MCF 10A (cell line): Measurements from ENCODE around the gene CHD3. TPM values are rescaled to one million over a fixed set of nuclear protein-coding genes. Genes with fewer than 3 reads are reported as not detected.
A peak's percentile ranks its signal among the peaks of the same experiment; 100 is the strongest.

ENCODE experiments used
- BruUV-seq: library from RNA; stranded (reverse); fragments of 400-500 nt; replicated peaks from 2 replicates; lab custom pipeline; 2021; lab: Mats Ljungman, UMichigan
- CTCF ChIA-PET: fragments of 300-600 bp; sonication (Branson Sonifier 250); formaldehyde crosslinking; extraction: SDS; loops from one replicate; lab custom pipeline; 2021; ENCODE audit warnings: antibody characterized with exemption, inconsistent platforms; lab: Yijun Ruan, JAX
- POLR2A ChIA-PET: fragments of 300-600, 350-650 bp; sonication (Branson Sonifier 250); formaldehyde crosslinking; extraction: SDS; loops from one replicate; lab custom pipeline; 2020; ENCODE audit warnings: antibody characterized with exemption, inconsistent platforms; lab: Yijun Ruan, JAX
- DNase-seq: peaks from one replicate; pipeline ENCODE4 v3.0.0-alpha.2; 2018; ENCODE audit not compliant: unreplicated experiment
- H3K27ac Mint-ChIP-seq: one replicate; pipeline ENCODE4 v1.8.0; 2022; ENCODE audit warnings: mild to moderate bottlenecking, low read depth, mixed read lengths; ENCODE audit not compliant: unreplicated experiment
- H3K27me3 Mint-ChIP-seq: one replicate; pipeline ENCODE4 v1.8.0; 2022; ENCODE audit warnings: mixed read lengths; ENCODE audit not compliant: insufficient read depth, unreplicated experiment
- H3K36me3 Mint-ChIP-seq: one replicate; pipeline ENCODE4 v1.8.0; 2022; ENCODE audit warnings: mild to moderate bottlenecking, moderate library complexity, mixed read lengths; ENCODE audit not compliant: insufficient read depth, unreplicated experiment
- H3K4me1 Mint-ChIP-seq: one replicate; pipeline ENCODE4 v1.8.0; 2022; ENCODE audit warnings: mixed read lengths; ENCODE audit not compliant: insufficient read depth, unreplicated experiment
- H3K4me3 Mint-ChIP-seq: one replicate; pipeline ENCODE4 v1.8.0; 2022; ENCODE audit warnings: mild to moderate bottlenecking, moderate library complexity, mixed read lengths; ENCODE audit not compliant: unreplicated experiment
- H3K9me3 Mint-ChIP-seq: one replicate; pipeline ENCODE4 v1.8.0; 2022; ENCODE audit warnings: mixed read lengths; ENCODE audit not compliant: unreplicated experiment
- CTCF ChIP-seq: fragments of 200-600 bp; IDR thresholded peaks from one replicate; pipeline ENCODE4 v1.8.0; 2022; ENCODE audit warnings: antibody characterized with exemption, mild to moderate bottlenecking; ENCODE audit not compliant: unreplicated experiment
- intact Hi-C: fragments of 100-400 bp; cut with micrococcal nuclease; formaldehyde crosslinking; loops from 2 replicates; pipeline ENCODE4 v1.14.1; 2022
- total RNA-seq: library from RNA; stranded (reverse); gene quantifications from 2 replicates; pipeline ENCODE4 v1.2.3, GENCODE V29; 2022

CHD3 gene
- total RNA-seq, 1 experiment from 2014 or later = 87.1 TPM

- no peak overlapping the region for H3K27ac Mint-ChIP-seq
- peak; percentile 98 for DNase-seq
- ChIA-PET CTCF (interaction anchor here (0.6 to 3.6 kb wide), 8 partner anchors 9 to 993 kb away, joined by 3 to 25 read pairs (median 4); partner anchors contain the start of genes CNTROB and TRAPPC1), POLR2A (interaction anchor here (0.6 to 1.6 kb wide), 8 partner anchors 11 to 230 kb away, joined by 3 to 7 read pairs (median 6); partner anchors contain the start of genes ALOXE3, CNTROB, KDM6B and NAA38)
- H3K4me3 Mint-ChIP-seq = no peak overlapping the region
- no peaks in the 10 kb centered on the region for H3K4me1 Mint-ChIP-seq
- H3K9me3 Mint-ChIP-seq = no peaks in the 10 kb centered on the region
- intact Hi-C loops = no loop called here
- H3K27me3 Mint-ChIP-seq = no peaks in the 10 kb centered on the region
- TF ChIP-seq CTCF = peak; percentile 28
- H3K36me3 Mint-ChIP-seq = peaks cover 48% of the 10 kb centered on the region
- BruUV-seq = no TSS peak
Observed at GRCh38 chr17:7889166-7889955, 772 bp downstream of the CHD3 start.

GRCh38 chr17:7893187-7893880 is 4.7 kb downstream of the CHD3 start:
- Mint-ChIP-seq H3K36me3 (peaks cover 85% of the 10 kb centered on the region), H3K27me3 (no peaks in the 10 kb centered on the region), H3K27ac (no peak overlapping the region), H3K4me3 (no peak overlapping the region), H3K4me1 (peaks cover 4% of the 10 kb centered on the region), H3K9me3 (no peaks in the 10 kb centered on the region)
- no TSS peak for BruUV-seq
- DNase-seq = no peak
- no peak for TF ChIP-seq CTCF
- POLR2A ChIA-PET = no interaction called here
- CTCF ChIA-PET = interaction anchor here (1.5 kb wide), 1 partner anchor 20 kb away, joined by 3 read pairs; no protein-coding TSS in a partner anchor
- intact Hi-C loops = no loop called here

GRCh38 chr17:7894226-7894625 is 5.6 kb downstream of the CHD3 start:
- no peak overlapping the region for H3K4me3 Mint-ChIP-seq
- H3K36me3 Mint-ChIP-seq = peaks cover 90% of the 10 kb centered on the region
- H3K27ac Mint-ChIP-seq = peak overlapping the region; percentile 49
- POLR2A ChIA-PET = no interaction called here
- CTCF ChIA-PET = no interaction called here
- no peak for TF ChIP-seq CTCF
- intact Hi-C loops = no loop called here
- H3K9me3 Mint-ChIP-seq = no peaks in the 10 kb centered on the region
- H3K4me1 Mint-ChIP-seq = peaks cover 4% of the 10 kb centered on the region
- H3K27me3 Mint-ChIP-seq = no peaks in the 10 kb centered on the region
- no TSS peak for BruUV-seq
- DNase-seq = no peak

- no peaks in the 10 kb centered on the region for H3K9me3 Mint-ChIP-seq
- TF ChIP-seq CTCF = no peak
- no peak overlapping the region for H3K27ac Mint-ChIP-seq
- POLR2A ChIA-PET = no interaction called here
- peaks cover 90% of the 10 kb centered on the region for H3K36me3 Mint-ChIP-seq
- H3K4me1 Mint-ChIP-seq = peaks cover 4% of the 10 kb centered on the region
- intact Hi-C loops = no loop called here
- DNase-seq = no peak
- BruUV-seq = TSS peak; percentile 32
- CTCF ChIA-PET = interaction anchor here (0.5 to 0.6 kb wide), 2 partner anchors 41 to 1078 kb away, joined by 4 to 6 read pairs; no protein-coding TSS in a partner anchor
- H3K27me3 Mint-ChIP-seq = no peaks in the 10 kb centered on the region
- H3K4me3 Mint-ChIP-seq = no peak overlapping the region
Observed at GRCh38 chr17:7894866-7895265, 6.3 kb downstream of the CHD3 start.
